Measurements from ENCODE around the gene JDP2. TPM values are rescaled to one million over a fixed set of nuclear protein-coding genes. Genes with fewer than 3 reads are reported as not detected.

JDP2 gene
- polyA plus RNA-seq, 1 of the 3 experiments (the other 2 are of a cell fraction) = 22.3 TPM

- TF ChIP-seq ZBTB33 (IDR thresholded peaks at IDR 0.05; ENCODE audit: borderline replicate concordance, low read depth) (no peak), CHD2 (IDR thresholded peaks at IDR 0.05; ENCODE audit: low read length, partially characterized antibody) (no peak)
Measured at GRCh38 chr14:75389679-75390078, 38.1 kb upstream of the JDP2 start (continued).

DNA sequence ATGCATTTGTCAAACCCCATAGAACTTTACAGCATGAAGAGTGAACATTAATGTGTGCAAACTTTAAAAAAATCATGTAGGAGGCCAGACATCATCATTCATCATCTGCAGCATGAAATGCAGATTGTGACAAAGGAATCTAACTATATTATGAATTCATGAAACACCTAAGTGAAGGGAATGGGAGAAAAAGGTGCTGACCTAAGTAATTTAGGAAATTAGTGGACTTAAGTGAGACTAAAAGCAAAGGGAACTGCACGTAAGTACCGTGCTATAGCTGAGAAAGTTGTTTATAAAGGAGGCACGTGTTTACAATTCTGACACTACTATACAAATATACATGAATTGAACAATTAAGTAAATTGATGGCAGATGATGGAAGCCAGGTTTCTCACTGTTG lies 37.6 kb upstream of the JDP2 start:
- Histone ChIP-seq H2AFZ (ENCODE audit: low read depth) (no peak overlapping the region), H3K9me3 (no peaks in the 10 kb centered on the region), H3K4me3 (ENCODE audit: low read depth in 2 of 2, low read length in 1 of 2) (no peak overlapping the region), H3K27ac (ENCODE audit: low read depth in 2 of 2, low read length in 1 of 2) (no peak overlapping the region), H3K79me2 (ENCODE audit: insufficient read depth) (no peaks in the 10 kb centered on the region), H3K36me3 (replicated peaks in 1 of 2; ENCODE audit: control insufficient read depth in 1 of 2, insufficient read depth in 2 of 2, low read length in 1 of 2) (no peaks in the 10 kb centered on the region), H3K4me2 (no peak overlapping the region), H3K27me3 (ENCODE audit: insufficient read depth) (no peaks in the 10 kb centered on the region; the same call in 1 of the 2 replicates), H3K9ac (no peak overlapping the region), H4K20me1 (ENCODE audit: insufficient read depth) (no peaks in the 10 kb centered on the region), H3K9me2 (no peaks in the 10 kb centered on the region), H3K4me1 (ENCODE audit: control insufficient read depth in 1 of 2, insufficient read depth in 2 of 2, low read depth in 1 of 2, low read length in 1 of 2) (peaks cover 0 to 5% of the 10 kb centered on the region in 2 experiments; a peak in 1 of 4 replicates), H3F3A (replicated peaks; ENCODE audit: insufficient read depth) (no peaks in the 10 kb centered on the region)
- WGBS (ENCODE audit: low lambda C conversion rate) = 52% methylated on average over 3 of the region's 3 CpGs
- TF ChIP-seq SMC3 (IDR thresholded peaks at IDR 0.05; ENCODE audit: low read depth, low read length) (no peak), NFIC (IDR thresholded peaks at IDR 0.05; ENCODE audit: borderline replicate concordance) (no peak), CHD2 (IDR thresholded peaks at IDR 0.05; ENCODE audit: low read length, partially characterized antibody) (no peak), ELF1 (IDR thresholded peaks at IDR 0.05) (no peak), USF1 (IDR thresholded peaks at IDR 0.05; ENCODE audit: borderline replicate concordance, low read depth) (no peak), RCOR1 (IDR thresholded peaks at IDR 0.05; ENCODE audit: low read length) (no peak), EP300 (IDR thresholded peaks at IDR 0.05; ENCODE audit: borderline replicate concordance in 1 of 2, low read depth in 1 of 2, low read length in 1 of 2) (no peak), RFX5 (IDR thresholded peaks at IDR 0.05; ENCODE audit: low read length) (no peak), IRF3 (IDR thresholded peaks at IDR 0.05; ENCODE audit: low read depth, low read length) (no peak), JUND (IDR thresholded peaks at IDR 0.05) (no peak), FOSL2 (IDR thresholded peaks at IDR 0.05; ENCODE audit: borderline replicate concordance, low read depth) (no peak), FOXM1 (IDR thresholded peaks at IDR 0.05; ENCODE audit: low read depth) (no peak), RXRA (IDR thresholded peaks at IDR 0.05; ENCODE audit: borderline replicate concordance, low read depth) (no peak), TEAD4 (IDR thresholded peaks at IDR 0.05; ENCODE audit: borderline replicate concordance, insufficient read depth) (no peak)
- TF ChIP-seq, protein P1, sequence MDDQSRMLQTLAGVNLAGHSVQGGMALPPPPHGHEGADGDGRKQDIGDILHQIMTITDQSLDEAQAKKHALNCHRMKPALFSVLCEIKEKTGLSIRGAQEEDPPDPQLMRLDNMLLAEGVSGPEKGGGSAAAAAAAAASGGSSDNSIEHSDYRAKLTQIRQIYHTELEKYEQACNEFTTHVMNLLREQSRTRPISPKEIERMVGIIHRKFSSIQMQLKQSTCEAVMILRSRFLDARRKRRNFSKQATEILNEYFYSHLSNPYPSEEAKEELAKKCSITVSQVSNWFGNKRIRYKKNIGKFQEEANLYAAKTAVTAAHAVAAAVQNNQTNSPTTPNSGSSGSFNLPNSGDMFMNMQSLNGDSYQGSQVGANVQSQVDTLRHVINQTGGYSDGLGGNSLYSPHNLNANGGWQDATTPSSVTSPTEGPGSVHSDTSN (IDR thresholded peaks at IDR 0.05) = no peak
- no peak for DNase-seq
- POLR2A ChIA-PET = no interaction called here
- CTCF ChIA-PET = interaction anchor here (0.7 kb wide), 1 partner anchor 82 kb away, joined by 4 read pairs; no protein-coding TSS in a partner anchor

Data from SK-N-SH (cell line).